ENCODE results near the gene PDZD11.
A peak's percentile ranks its signal among the peaks of the same experiment; 100 is the strongest.
"Not testable (repeated sequence)": the region's sequence is repeated elsewhere in the genome, so short reads cannot be mapped to it uniquely, and the experiment has no call there.

PDZD11 gene, protein sequence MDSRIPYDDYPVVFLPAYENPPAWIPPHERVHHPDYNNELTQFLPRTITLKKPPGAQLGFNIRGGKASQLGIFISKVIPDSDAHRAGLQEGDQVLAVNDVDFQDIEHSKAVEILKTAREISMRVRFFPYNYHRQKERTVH

GRCh38 chrX:70289793-70290770 is at the start of gene PDZD11, which contains the start of gene KIF4A:
Gene PDZD11, minus strand, starts transcription at chrX:70289927. Its CDS starts 586 bp downstream, at chrX:70289341.
Gene KIF4A, plus strand, starts transcription at chrX:70290104. Its CDS starts 355 bp downstream, at chrX:70290459.
- DNase-seq (ENCODE audit: low spot score), result peak; percentile 85

DNA sequence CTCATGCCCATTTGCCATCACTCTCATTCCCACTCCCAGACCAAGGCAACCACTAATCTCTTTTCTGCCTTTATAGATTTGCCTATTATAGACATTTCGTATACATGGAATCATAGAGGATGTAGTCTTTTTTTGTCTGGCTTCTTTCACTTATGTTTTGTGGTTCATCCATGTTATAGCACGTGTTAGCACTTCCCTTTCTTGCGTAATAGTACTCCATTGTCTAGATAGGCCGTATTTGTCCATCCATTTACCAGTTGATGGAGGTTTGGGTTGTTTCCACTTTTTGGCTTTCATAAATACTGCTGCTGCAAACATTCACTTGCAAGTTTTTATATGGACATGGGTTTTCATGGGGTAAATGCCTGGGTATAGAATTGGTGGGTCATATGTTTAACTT is 48.6 kb upstream of the PDZD11 start:
- no peak for DNase-seq (ENCODE audit: low spot score)

- peak; percentile 69 for DNase-seq (ENCODE audit: low spot score)
Observed at GRCh38 chrX:70336767-70337166, 47.0 kb upstream of the PDZD11 start.

DNA sequence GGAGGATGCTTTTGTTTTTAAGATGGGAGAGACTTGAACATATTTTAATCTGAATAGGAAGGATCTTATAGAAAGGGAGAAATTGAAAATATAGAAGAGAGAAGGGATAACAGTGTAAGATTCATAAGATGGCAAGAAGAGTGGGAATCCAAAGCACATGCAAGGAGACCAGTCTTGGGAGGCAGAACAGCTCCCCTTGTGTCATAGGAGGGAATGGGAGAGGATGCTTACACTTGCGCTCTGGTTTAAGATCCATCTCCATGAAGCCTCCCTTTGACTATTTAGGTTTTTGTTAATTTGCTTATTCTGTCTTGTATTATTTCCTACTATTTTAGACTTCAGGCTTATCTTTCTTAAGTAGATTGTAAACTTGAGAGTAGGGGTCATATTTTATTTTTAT is 42.9 kb upstream of the PDZD11 start:
- DNase-seq (ENCODE audit: low spot score), result no peak

DNA sequence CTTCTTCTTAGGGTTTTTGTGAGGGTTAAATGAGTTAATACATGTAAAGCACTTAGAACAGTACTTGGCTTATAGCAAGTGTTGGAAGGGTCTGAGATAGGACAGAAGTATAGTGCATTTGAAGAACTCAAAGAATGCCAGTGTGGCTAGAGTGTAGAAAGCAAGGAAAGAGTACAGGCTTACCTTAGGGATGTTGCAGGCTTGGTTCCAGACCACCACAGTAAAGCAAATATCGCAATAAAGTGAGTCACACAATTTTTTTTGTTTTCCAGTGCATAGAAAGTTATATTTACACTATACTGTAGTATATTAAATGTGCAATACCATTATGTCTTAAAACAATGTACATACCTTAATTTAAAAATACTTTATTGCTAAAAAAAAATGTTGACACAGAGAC is 41.4 kb upstream of the PDZD11 start:
- DNase-seq (ENCODE audit: low spot score), result no peak

- no peak for DNase-seq (ENCODE audit: low spot score)
Observed at GRCh38 chrX:70324326-70324725, 34.6 kb upstream of the PDZD11 start.

- DNase-seq (ENCODE audit: low spot score), result not testable (repeated sequence)
Observed at GRCh38 chrX:70323628-70324027, 33.9 kb upstream of the PDZD11 start.

DNA sequence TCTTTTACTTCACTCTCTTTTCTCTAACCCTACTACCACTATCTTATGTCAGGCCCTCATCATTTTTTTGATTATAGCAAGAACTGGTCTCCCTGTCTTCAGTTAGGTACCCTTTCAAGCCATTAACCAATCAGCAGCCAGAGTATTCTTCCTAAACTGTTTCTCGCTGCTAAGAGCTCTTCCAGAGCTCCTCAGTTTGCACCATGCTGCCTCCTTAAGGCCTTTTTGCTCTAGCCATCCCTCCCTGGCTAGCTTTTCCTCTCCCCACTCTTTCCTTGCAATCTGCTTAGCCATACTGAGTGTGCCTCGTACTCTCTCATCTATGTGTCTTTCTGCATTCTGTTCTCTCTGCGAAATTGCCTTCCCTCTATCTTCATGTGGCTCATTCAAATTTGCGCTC is 33.1 kb upstream of the PDZD11 start:
- DNase-seq (ENCODE audit: low spot score), result no peak

DNA sequence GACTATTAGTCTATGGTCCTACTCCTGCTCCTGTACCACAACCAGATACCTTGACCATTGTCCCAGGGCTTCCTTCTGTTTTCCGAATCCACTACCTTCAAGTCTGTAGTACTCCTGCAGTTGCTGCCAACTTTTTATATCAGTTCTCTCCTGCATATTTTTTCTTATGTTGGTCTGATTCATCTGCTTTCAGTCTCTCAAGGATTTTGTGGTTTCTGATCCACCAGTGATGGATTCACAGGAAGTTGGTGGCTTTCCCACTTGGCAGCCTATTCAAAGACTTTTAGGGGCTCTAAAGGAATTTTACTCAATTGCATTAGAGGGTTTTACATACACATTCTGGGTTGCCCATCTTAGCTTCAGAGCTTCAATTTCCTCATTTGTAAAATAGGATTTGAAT is 23.8 kb upstream of the PDZD11 start:
- no peak for DNase-seq (ENCODE audit: low spot score)

GRCh38 chrX:70301716-70302115 is 12.0 kb upstream of the PDZD11 start:
- DNase-seq (ENCODE audit: low spot score), result no peak

GRCh38 chrX:70293621-70294020 is 3.9 kb upstream of the PDZD11 start:
- no peak for DNase-seq (ENCODE audit: low spot score)

- no peak for DNase-seq (ENCODE audit: low spot score)
Observed at GRCh38 chrX:70292788-70293187, 3.1 kb upstream of the PDZD11 start.

DNA sequence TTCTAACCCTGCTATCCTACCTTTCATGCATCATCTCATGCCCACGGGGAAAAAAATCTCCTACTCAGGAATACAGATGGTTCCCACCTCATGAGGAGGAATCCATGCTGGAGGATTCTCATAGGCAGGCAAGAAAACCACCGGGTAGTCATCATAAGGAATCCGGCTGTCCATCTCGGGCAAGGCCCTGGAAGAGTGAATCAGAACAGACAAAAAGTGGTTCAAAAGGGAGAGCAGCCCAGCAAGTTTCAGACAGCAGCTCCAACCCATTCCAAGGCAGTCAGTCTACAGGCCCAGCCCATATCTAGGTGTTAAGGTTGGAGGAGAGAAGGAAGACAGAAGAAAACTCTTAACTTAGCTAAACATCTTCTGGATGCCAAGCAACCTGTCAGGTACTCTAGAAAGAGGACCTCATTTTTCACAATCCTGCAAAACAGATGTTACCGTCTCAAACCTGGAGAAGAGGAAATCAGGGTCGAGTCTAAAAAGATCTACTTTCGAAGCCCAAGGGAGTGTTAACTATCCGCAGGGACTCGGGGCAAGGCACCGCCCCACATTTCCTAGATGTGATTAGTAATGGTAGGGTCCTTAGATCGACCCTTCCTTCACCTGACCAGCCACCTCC is 447 bp downstream of the PDZD11 start:
- DNase-seq (ENCODE audit: low spot score), result no peak

- no peak for DNase-seq (ENCODE audit: low spot score)
Observed at GRCh38 chrX:70281951-70282350, 7.8 kb downstream of the PDZD11 start, which contains the start of gene RAB41. Gene RAB41, plus strand, starts transcription at chrX:70282172. Its CDS starts 46 bp downstream, at chrX:70282218.

DNA sequence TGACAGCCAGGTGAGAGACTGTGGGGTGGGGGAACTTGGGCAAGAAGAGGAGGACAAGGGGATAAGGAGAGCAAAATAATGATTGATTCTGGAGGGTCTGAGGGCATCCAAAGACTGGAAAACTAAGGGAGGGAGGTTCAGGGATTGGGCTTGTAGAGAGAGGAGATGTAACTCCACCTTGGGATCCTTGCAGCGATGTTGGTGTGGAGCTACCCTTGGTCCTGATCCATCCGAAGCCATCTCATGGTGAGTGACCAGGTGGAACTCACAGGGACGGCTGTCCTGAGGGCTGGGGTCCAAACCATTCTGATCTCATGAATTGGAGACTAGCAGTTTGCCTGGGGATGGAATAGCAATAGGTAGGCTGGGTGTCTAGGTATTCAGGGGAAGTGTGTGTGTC is 9.2 kb downstream of the PDZD11 start:
- DNase-seq (ENCODE audit: low spot score), result no peak

GRCh38 chrX:70279081-70279480 is 10.6 kb downstream of the PDZD11 start:
- DNase-seq (ENCODE audit: low spot score), result no peak

DNA sequence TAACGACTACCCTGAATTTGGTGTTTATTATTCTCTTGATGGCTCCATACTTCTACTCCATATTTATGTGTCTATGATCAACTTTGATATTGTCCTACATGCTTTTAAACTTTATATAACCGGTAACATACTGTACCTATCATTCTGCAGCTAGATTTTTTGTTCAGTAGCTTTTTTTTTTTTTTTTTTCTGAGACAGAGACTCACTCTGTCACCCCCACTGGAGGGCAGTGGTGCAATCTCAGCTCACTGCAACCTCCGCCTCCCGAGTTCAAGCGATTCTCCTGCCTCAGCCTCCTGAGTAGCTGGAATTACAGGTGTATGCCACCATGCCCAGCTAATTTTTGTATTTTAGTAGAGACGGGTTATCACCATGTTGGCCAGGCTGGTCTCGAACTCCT is 15.7 kb downstream of the PDZD11 start:
- DNase-seq (ENCODE audit: low spot score), result not testable (repeated sequence)

DNA sequence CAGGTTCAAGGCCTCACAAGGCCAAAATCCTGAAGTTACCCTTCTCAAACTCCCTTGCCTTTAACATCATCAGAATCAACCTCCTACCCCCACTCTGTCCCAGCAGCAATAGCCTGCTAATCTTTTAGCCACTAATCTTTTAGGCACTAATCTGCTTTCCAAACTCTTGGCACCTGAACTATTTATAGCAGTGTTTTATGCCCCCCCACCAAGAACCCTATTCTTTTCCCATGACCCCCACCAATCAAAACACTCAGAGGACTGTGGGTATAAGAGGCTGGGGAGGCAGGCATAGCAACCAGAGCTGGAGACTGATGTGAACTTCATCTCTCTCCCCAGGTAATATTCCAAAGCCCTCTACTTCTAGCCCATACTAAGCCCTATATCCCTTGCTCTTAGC is 21.7 kb downstream of the PDZD11 start, which contains the start of gene ARR3:
ARR3 (plus strand) TSS at position 301 of the 400 bp plus-strand sequence. CDS start 1,052 bp downstream, outside the sequence.
- no peak for DNase-seq (ENCODE audit: low spot score)

DNA sequence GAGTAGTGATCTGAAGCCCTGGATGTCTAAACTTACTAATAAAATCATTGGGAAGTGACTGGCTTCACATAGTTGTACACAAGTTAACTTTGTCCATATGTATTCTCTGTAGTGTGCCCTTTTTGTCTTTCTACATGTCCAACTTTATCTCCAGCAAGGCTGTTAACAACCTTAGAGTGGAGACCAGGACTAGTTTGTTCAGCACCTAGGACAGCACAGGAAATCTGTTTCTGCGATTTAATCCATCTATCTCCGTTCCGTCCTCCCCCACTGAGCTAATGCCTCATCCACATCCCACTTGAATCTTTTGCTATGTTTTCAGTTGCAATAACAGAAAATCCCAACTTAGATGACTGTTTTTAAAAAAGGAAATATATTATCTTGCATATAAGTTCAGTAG is 24.9 kb downstream of the PDZD11 start:
- DNase-seq (ENCODE audit: low spot score), result no peak

DNA sequence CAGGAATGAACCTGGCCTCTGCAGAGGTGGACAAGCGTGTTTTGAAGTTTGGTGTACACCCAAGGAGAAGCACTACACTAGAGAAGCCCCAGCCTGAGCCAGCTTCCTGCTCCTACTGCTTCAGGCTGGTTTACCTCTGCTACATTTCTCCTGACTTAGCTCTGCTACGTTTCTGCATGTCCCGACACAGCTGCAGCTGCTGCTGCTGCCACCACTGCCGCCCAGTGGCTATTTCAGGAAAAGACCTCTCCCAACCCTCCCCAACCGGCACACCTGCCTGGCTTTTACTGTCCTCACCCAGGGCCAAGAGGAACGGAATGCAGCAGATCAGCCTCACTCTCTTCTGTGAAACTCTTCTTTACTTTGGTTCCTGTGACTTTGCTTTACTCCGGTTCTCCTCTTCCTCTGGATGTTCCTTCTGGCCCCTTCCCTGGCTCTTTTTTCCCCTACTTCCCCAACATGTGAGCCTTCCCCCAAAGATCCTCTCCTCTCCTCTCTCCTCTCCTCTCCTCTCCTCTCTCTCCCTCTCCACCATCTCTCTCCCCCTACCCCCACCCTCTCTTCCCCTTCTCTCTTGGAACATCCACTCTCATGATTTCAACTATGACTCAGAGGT is 26.7 kb downstream of the PDZD11 start:
- peak; percentile 50 for DNase-seq (ENCODE audit: low spot score)

DNA sequence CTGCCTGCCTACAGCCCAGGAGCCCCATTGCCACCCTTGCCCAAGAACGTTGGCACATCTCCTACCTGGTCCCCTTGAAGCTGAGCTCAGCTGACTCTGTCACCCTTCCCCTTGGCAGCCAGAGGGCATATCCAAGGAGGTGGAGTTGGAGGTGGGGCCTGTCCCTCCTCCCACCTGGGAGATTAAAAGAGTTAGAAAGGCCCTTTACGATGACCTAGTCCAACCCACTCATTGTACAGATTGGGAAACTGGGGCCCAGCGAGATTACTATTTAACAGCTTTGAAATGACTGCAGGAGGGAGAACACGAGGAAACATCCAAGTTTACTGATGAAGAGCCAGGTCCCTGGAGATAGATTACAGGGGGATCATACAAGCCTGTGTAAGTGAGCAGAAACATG is 29.6 kb downstream of the PDZD11 start, which contains the start of gene P2RY4:
P2RY4 (minus strand) TSS at position 101 of the 400 bp plus-strand sequence. CDS start 580 bp downstream, outside the sequence.
- no peak for DNase-seq (ENCODE audit: low spot score)

Measured in activated CD4-positive, alpha-beta T cell treated with anti-CD3 and anti-CD28 coated beads, Interleukin-2, Interleukin-4, amounts not matched to agents 100 ng/mL and 50 ng/mL, durations not matched to agents 16 hours and 8 hours (primary cell).